Measurements from ENCODE around the gene TMEM109.
"Not testable (repeated sequence)": the region's sequence is repeated elsewhere in the genome, so short reads cannot be mapped to it uniquely, and the experiment has no call there.

The TMEM109 gene

DNA sequence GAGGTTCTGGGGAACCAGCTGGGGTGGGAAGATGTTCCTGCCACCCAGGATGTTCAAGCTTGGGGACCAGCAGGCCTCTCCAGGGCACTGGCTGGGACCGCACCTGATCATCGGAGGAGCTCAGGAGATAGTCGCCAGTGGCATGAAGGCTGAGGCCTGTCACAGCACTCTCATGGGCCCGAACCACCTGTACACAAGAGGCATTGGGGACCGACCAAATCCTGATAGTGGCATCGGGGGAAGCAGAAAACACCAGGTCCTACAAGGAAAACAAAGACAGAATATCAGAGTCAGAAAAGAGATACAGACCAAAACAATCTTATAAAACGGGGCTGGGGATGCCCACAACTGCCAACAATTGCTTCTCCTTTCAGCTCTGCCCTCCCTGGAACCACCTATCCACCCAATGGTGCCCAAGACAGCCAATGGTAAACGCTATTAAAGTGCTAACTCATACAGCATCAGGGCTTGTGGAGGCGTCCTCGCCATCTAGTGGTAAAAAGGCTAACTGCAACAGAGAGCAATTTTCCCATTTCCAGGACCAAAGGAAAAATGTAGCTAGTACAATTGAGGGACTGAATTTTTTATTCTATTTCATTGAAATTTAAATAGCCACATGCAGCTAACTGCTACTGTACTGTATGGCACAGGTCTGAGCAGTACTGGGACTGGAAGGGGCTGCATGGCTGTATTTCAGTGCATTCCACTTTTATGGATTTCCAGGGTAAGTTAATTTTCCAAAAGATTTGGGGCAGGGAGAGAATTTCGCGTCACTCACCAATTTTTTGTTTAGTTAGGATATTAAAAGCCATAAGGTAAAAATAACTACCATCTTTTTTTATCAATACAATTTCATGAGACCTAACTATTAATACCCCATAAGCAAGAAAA is 14.7 kb upstream of the TMEM109 start:
- H3K9ac ChIP-seq (ENCODE audit: low read depth in 1 of 2, low read length in 2 of 2), result no peak overlapping the region
- H3K36me3 ChIP-seq (ENCODE audit: control insufficient read depth in 1 of 2, insufficient read depth in 2 of 2, low read length in 2 of 2), result peaks cover 44 to 86% of the 10 kb centered on the region in 2 donors

GRCh38 chr11:60899977-60900376 is 14.0 kb upstream of the TMEM109 start:
- H3K27ac ChIP-seq (ENCODE audit: low read depth, low read length), result no peak overlapping the region

More for the DNA sequence above, 14.7 kb upstream of the TMEM109 start:
- no peak overlapping the region for H3K27ac ChIP-seq (ENCODE audit: low read depth, low read length)
- H3K4me3 ChIP-seq (ENCODE audit: low read depth in 1 of 2, low read length in 2 of 2), result no peak overlapping the region
- H3K9me3 ChIP-seq (ENCODE audit: control insufficient read depth in 1 of 2, low read length in 2 of 2), result no peaks in the 10 kb centered on the region
- H3K27me3 ChIP-seq (ENCODE audit: control insufficient read depth in 1 of 2, insufficient read depth in 2 of 2, low read length in 2 of 2), result no peaks in the 10 kb centered on the region
- H3K4me1 ChIP-seq (ENCODE audit: control insufficient read depth in 1 of 2, insufficient read depth in 2 of 2, low read length in 2 of 2), result peaks cover 2 to 6% of the 10 kb centered on the region in 2 donors

DNA sequence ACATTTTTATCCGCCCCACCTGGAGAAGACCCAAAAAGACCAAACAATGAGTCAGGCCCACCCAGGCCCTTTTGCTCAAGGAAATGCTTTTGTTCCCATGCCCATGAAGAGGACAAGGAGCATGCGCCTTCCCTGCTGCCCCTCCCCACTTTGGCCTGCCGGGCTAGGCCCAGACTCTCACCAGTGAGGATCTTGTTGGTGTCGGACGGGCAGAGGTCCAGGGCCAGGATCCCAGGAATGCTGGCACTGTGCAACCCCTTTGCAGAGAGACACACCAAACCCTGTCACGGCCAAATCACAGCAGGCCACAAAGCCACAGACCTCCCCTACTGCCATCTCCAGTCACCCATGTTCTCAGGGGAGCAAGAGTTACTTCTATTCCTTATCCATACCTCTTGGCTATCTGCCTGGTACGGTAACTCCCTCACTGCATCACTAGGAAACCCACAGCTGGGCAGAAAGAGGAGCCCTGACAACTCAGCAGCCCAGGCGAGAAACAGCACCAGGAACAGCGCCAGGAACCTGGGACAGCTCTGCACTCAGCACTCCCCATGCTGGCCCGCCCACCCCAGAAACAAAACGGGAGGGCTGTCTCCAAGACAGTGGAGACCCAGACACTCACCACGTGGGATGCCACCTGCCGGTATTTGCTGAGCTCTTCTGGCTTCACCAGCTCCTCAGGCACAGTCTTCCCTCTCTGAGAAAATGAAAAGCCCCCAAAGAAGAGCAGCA is 13.1 kb upstream of the TMEM109 start:
- H3K9me3 ChIP-seq (ENCODE audit: control insufficient read depth in 1 of 2, low read length in 2 of 2), result no peaks in the 10 kb centered on the region
- peaks cover 17 to 21% of the 10 kb centered on the region in 2 donors for H3K4me1 ChIP-seq (ENCODE audit: control insufficient read depth in 1 of 2, insufficient read depth in 2 of 2, low read length in 2 of 2)
- H3K27ac ChIP-seq (ENCODE audit: low read depth, low read length), result no peak overlapping the region
- no peak overlapping the region for H3K9ac ChIP-seq (ENCODE audit: low read depth in 1 of 2, low read length in 2 of 2)
- peaks cover 44 to 73% of the 10 kb centered on the region in 2 donors for H3K36me3 ChIP-seq (ENCODE audit: control insufficient read depth in 1 of 2, insufficient read depth in 2 of 2, low read length in 2 of 2)
- H3K4me3 ChIP-seq (ENCODE audit: low read depth in 1 of 2, low read length in 2 of 2), result no peak overlapping the region
- H3K27me3 ChIP-seq (ENCODE audit: control insufficient read depth in 1 of 2, insufficient read depth in 2 of 2, low read length in 2 of 2), result no peaks in the 10 kb centered on the region

More at GRCh38 chr11:60899977-60900376, 14.0 kb upstream of the TMEM109 start:
- H3K4me1 ChIP-seq (ENCODE audit: control insufficient read depth in 1 of 2, insufficient read depth in 2 of 2, low read length in 2 of 2), result peaks cover 9 to 13% of the 10 kb centered on the region in 2 donors
- peaks cover 44 to 80% of the 10 kb centered on the region in 2 donors for H3K36me3 ChIP-seq (ENCODE audit: control insufficient read depth in 1 of 2, insufficient read depth in 2 of 2, low read length in 2 of 2)
- no peaks in the 10 kb centered on the region for H3K9me3 ChIP-seq (ENCODE audit: control insufficient read depth in 1 of 2, low read length in 2 of 2)
- H3K4me3 ChIP-seq (ENCODE audit: low read depth in 1 of 2, low read length in 2 of 2), result no peak overlapping the region
- no peak overlapping the region for H3K9ac ChIP-seq (ENCODE audit: low read depth in 1 of 2, low read length in 2 of 2)
- no peaks in the 10 kb centered on the region for H3K27me3 ChIP-seq (ENCODE audit: control insufficient read depth in 1 of 2, insufficient read depth in 2 of 2, low read length in 2 of 2)

- peaks cover 36 to 57% of the 10 kb centered on the region in 2 donors for H3K36me3 ChIP-seq (ENCODE audit: control insufficient read depth in 1 of 2, insufficient read depth in 2 of 2, low read length in 2 of 2)
- H3K4me3 ChIP-seq (ENCODE audit: low read depth in 1 of 2, low read length in 2 of 2), result no peak overlapping the region
- H3K9me3 ChIP-seq (ENCODE audit: control insufficient read depth in 1 of 2, low read length in 2 of 2), result no peaks in the 10 kb centered on the region
- H3K27me3 ChIP-seq (ENCODE audit: control insufficient read depth in 1 of 2, insufficient read depth in 2 of 2, low read length in 2 of 2), result no peaks in the 10 kb centered on the region
- no peak overlapping the region for H3K9ac ChIP-seq (ENCODE audit: low read depth in 1 of 2, low read length in 2 of 2)
- peaks cover 21 to 22% of the 10 kb centered on the region in 2 donors for H3K4me1 ChIP-seq (ENCODE audit: control insufficient read depth in 1 of 2, insufficient read depth in 2 of 2, low read length in 2 of 2)
- no peak overlapping the region for H3K27ac ChIP-seq (ENCODE audit: low read depth, low read length)
These were observed 11.3 kb upstream of the TMEM109 start for GRCh38 chr11:60902625-60903024.

GRCh38 chr11:60905047-60905446 is 8.9 kb upstream of the TMEM109 start:
- Histone ChIP-seq H3K36me3 (ENCODE audit: control insufficient read depth in 1 of 2, insufficient read depth in 2 of 2, low read length in 2 of 2) (peaks cover 23 to 38% of the 10 kb centered on the region in 2 donors), H3K9me3 (ENCODE audit: control insufficient read depth in 1 of 2, low read length in 2 of 2) (no peaks in the 10 kb centered on the region), H3K27me3 (ENCODE audit: control insufficient read depth in 1 of 2, insufficient read depth in 2 of 2, low read length in 2 of 2) (no peaks in the 10 kb centered on the region), H3K9ac (ENCODE audit: low read depth in 1 of 2, low read length in 2 of 2) (peak overlapping the region; percentile 75 to 76), H3K4me3 (ENCODE audit: low read depth in 1 of 2, low read length in 2 of 2) (peak overlapping the region; percentile 69 to 84), H3K27ac (ENCODE audit: low read depth, low read length) (no peak overlapping the region), H3K4me1 (ENCODE audit: control insufficient read depth in 1 of 2, insufficient read depth in 2 of 2, low read length in 2 of 2) (peaks cover 21 to 22% of the 10 kb centered on the region in 2 donors)

GRCh38 chr11:60905551-60906113 is 8.3 kb upstream of the TMEM109 start:
- no peaks in the 10 kb centered on the region for H3K27me3 ChIP-seq (ENCODE audit: control insufficient read depth in 1 of 2, insufficient read depth in 2 of 2, low read length in 2 of 2)
- H3K9me3 ChIP-seq (ENCODE audit: control insufficient read depth in 1 of 2, low read length in 2 of 2), result no peaks in the 10 kb centered on the region
- H3K9ac ChIP-seq (ENCODE audit: low read depth in 1 of 2, low read length in 2 of 2), result peak overlapping the region; percentile 75 to 76
- H3K4me1 ChIP-seq (ENCODE audit: control insufficient read depth in 1 of 2, insufficient read depth in 2 of 2, low read length in 2 of 2), result peaks cover 24% of the 10 kb centered on the region in 2 donors
- peak overlapping the region; percentile 69 to 84 for H3K4me3 ChIP-seq (ENCODE audit: low read depth in 1 of 2, low read length in 2 of 2)
- peak overlapping the region; percentile 84 for H3K27ac ChIP-seq (ENCODE audit: low read depth, low read length)
- H3K36me3 ChIP-seq (ENCODE audit: control insufficient read depth in 1 of 2, insufficient read depth in 2 of 2, low read length in 2 of 2), result peaks cover 19 to 32% of the 10 kb centered on the region in 2 donors

GRCh38 chr11:60906132-60906972 is 7.6 kb upstream of the TMEM109 start, which contains the start of gene PRPF19:
PRPF19 (minus strand) TSS chr11:60906585; CDS start chr11:60906382, 203 bp downstream.
- Histone ChIP-seq H3K4me3 (ENCODE audit: low read depth in 1 of 2, low read length in 2 of 2) (peak within 1 kb of the TSS; percentile 69 to 84), H3K9ac (ENCODE audit: low read depth in 1 of 2, low read length in 2 of 2) (peak within 1 kb of the TSS; percentile 75 to 76), H3K27me3 (ENCODE audit: control insufficient read depth in 1 of 2, insufficient read depth in 2 of 2, low read length in 2 of 2) (no peaks in the 10 kb centered on the region), H3K4me1 (ENCODE audit: control insufficient read depth in 1 of 2, insufficient read depth in 2 of 2, low read length in 2 of 2) (peaks cover 26 to 30% of the 10 kb centered on the region in 2 donors), H3K36me3 (ENCODE audit: control insufficient read depth in 1 of 2, insufficient read depth in 2 of 2, low read length in 2 of 2) (peaks cover 14 to 25% of the 10 kb centered on the region in 2 donors), H3K27ac (ENCODE audit: low read depth, low read length) (peak within 1 kb of the TSS; percentile 84), H3K9me3 (ENCODE audit: control insufficient read depth in 1 of 2, low read length in 2 of 2) (no peaks in the 10 kb centered on the region)

DNA sequence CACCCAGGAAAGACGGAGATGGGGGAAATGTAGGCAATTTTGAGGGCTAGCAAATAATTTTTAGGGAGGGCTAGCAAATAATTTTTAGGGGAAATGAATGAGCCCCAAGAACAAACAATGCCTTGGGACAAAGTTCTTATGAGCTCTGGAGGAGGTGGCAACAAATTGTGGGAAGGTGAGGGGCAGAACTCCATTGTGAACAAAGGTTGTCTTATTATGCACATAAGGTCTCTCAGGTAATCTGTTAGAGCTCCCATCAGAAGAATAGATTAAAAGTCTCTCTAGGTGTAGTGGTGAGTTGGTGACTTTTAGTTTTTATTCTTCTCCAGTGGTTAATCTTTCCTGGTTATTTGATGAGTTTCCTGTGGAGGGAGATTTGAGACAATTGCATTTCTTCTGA is 5.2 kb upstream of the TMEM109 start:
- no peak overlapping the region for H3K9ac ChIP-seq (ENCODE audit: low read depth in 1 of 2, low read length in 2 of 2)
- no peak overlapping the region for H3K27ac ChIP-seq (ENCODE audit: low read depth, low read length)
- H3K4me1 ChIP-seq (ENCODE audit: control insufficient read depth in 1 of 2, insufficient read depth in 2 of 2, low read length in 2 of 2), result peaks cover 33% of the 10 kb centered on the region in 2 donors
- no peaks in the 10 kb centered on the region for H3K9me3 ChIP-seq (ENCODE audit: control insufficient read depth in 1 of 2, low read length in 2 of 2)
- H3K36me3 ChIP-seq (ENCODE audit: control insufficient read depth in 1 of 2, insufficient read depth in 2 of 2, low read length in 2 of 2), result peaks cover under 1% of the 10 kb centered on the region in 2 donors
- H3K4me3 ChIP-seq (ENCODE audit: low read depth in 1 of 2, low read length in 2 of 2), result no peak overlapping the region
- H3K27me3 ChIP-seq (ENCODE audit: control insufficient read depth in 1 of 2, insufficient read depth in 2 of 2, low read length in 2 of 2), result no peaks in the 10 kb centered on the region

GRCh38 chr11:60909680-60910280 is 4.2 kb upstream of the TMEM109 start:
- not testable (repeated sequence) for H3K27me3 ChIP-seq (ENCODE audit: control insufficient read depth in 1 of 2, insufficient read depth in 2 of 2, low read length in 2 of 2); H3K9ac ChIP-seq (ENCODE audit: low read depth in 1 of 2, low read length in 2 of 2); H3K36me3 ChIP-seq (ENCODE audit: control insufficient read depth in 1 of 2, insufficient read depth in 2 of 2, low read length in 2 of 2); H3K27ac ChIP-seq (ENCODE audit: low read depth, low read length); H3K4me3 ChIP-seq (ENCODE audit: low read depth in 1 of 2, low read length in 2 of 2); H3K9me3 ChIP-seq (ENCODE audit: control insufficient read depth in 1 of 2, low read length in 2 of 2)
- peaks cover 23 to 34% of the 10 kb centered on the region in 2 donors for H3K4me1 ChIP-seq (ENCODE audit: control insufficient read depth in 1 of 2, insufficient read depth in 2 of 2, low read length in 2 of 2)
